ENCODE data around the gene PRDM2. TPM values are rescaled to one million over a fixed set of nuclear protein-coding genes. Genes with fewer than 3 reads are reported as not detected.

The PRDM2 gene
- total RNA-seq, 2 experiments from 2014 or later, result 48.5 to 61.0 TPM

DNA sequence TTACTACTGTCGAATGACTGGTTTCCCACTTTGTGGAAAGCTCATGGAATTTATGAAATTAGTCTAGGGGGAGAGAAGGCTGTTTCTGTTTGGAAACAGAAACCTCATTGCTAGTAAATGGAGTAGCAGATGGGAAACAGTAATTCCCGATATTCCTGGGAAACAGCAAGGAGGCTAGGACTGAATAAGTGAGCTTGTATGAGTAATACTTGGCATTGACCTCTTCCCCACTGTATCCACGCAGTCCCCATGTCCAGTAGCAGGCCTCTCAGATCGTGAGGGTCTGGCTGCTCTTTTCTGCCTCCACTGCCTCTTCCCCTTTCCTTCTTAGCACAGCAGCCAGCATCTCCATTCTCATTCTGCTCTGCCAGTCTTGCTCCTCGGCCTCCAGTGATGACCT, 75.5 kb downstream of the PRDM2 start:
- ChIA-PET POLR2A (no interaction called here), CTCF (no interaction called here)

DNA sequence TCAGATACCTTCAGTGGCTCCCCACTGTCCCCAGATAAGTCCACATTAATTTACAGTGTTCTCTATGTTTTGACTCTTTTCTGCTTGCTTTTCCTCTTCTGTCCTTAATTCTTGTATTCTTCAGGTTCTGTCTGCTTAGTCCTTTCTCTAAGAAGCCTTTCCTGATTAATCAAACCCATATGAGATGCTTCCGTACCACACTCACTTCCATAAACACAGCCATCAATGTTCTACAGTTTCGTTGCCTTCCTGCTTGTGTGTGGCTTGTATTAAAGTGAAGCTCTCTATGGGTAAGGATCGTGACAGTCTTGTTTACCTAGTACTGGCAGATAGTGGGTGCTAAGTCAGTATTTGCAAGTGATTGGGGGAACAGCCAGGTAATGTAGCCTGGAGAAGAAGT, 75.9 kb downstream of the PRDM2 start:
- POLR2A ChIA-PET, result no interaction called here
- CTCF ChIA-PET, result no interaction called here

DNA sequence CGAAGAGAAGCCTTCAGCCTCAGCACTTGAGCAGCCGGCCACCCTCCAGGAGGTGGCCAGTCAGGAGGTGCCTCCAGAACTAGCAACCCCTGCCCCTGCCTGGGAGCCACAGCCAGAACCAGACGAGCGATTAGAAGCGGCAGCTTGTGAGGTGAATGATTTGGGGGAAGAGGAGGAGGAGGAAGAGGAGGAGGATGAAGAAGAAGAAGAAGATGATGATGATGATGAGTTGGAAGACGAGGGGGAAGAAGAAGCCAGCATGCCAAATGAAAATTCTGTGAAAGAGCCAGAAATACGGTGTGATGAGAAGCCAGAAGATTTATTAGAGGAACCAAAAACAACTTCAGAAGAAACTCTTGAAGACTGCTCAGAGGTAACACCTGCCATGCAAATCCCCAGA, 78.4 kb downstream of the PRDM2 start:
- ChIA-PET CTCF (no interaction called here), POLR2A (no interaction called here)

DNA sequence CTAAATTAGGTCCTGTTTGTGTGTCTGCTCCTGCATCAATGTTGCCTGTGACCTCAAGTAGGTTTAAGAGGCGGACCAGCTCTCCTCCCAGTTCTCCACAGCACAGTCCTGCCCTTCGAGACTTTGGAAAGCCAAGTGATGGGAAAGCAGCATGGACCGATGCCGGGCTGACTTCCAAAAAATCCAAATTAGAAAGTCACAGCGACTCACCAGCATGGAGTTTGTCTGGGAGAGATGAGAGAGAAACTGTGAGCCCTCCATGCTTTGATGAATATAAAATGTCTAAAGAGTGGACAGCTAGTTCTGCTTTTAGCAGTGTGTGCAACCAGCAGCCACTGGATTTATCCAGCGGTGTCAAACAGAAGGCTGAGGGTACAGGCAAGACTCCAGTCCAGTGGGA, 79.9 kb downstream of the PRDM2 start:
- ChIA-PET POLR2A (no interaction called here), CTCF (no interaction called here)

DNA sequence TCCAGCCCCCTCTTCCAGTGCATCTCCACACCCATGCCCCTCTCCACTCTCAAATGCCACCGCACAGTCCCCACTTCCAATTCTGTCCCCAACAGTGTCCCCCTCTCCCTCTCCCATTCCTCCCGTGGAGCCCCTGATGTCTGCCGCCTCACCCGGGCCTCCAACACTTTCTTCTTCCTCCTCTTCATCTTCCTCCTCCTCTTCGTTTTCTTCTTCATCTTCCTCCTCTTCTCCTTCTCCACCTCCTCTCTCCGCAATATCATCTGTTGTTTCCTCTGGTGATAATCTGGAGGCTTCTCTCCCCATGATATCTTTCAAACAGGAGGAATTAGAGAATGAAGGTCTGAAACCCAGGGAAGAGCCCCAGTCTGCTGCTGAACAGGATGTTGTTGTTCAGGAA, 80.8 kb downstream of the PRDM2 start:
- ChIA-PET CTCF (no interaction called here), POLR2A (no interaction called here)

DNA sequence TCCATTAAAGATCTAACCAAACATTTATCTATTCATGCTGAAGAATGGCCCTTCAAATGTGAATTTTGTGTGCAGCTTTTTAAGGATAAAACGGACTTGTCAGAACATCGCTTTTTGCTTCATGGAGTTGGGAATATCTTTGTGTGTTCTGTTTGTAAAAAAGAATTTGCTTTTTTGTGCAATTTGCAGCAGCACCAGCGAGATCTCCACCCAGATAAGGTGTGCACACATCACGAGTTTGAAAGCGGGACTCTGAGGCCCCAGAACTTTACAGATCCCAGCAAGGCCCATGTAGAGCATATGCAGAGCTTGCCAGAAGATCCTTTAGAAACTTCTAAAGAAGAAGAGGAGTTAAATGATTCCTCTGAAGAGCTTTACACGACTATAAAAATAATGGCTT, 81.2 kb downstream of the PRDM2 start:
- ChIA-PET POLR2A (no interaction called here), CTCF (interaction anchor here (0.5 to 0.6 kb wide), 2 partner anchors 30 to 119 kb away, joined by 4 to 5 read pairs; no protein-coding TSS in a partner anchor)

DNA sequence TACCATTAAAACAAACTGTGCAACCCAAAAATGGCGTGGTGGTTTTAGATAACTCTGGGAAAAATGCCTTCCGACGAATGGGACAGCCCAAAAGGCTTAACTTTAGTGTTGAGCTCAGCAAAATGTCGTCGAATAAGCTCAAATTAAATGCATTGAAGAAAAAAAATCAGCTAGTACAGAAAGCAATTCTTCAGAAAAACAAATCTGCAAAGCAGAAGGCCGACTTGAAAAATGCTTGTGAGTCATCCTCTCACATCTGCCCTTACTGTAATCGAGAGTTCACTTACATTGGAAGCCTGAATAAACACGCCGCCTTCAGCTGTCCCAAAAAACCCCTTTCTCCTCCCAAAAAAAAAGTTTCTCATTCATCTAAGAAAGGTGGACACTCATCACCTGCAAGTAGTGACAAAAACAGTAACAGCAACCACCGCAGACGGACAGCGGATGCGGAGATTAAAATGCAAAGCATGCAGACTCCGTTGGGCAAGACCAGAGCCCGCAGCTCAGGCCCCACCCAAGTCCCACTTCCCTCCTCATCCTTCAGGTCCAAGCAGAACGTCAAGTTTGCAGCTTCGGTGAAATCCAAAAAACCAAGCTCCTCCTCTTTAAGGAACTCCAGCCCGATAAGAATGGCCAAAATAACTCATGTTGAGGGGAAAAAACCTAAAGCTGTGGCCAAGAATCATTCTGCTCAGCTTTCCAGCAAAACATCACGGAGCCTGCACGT, 82.1 kb downstream of the PRDM2 start:
- CTCF ChIA-PET, result interaction anchor here (0.5 to 1.7 kb wide), 2 partner anchors 11 to 30 kb away, joined by 5 read pairs; no protein-coding TSS in a partner anchor
- POLR2A ChIA-PET, result no interaction called here

DNA sequence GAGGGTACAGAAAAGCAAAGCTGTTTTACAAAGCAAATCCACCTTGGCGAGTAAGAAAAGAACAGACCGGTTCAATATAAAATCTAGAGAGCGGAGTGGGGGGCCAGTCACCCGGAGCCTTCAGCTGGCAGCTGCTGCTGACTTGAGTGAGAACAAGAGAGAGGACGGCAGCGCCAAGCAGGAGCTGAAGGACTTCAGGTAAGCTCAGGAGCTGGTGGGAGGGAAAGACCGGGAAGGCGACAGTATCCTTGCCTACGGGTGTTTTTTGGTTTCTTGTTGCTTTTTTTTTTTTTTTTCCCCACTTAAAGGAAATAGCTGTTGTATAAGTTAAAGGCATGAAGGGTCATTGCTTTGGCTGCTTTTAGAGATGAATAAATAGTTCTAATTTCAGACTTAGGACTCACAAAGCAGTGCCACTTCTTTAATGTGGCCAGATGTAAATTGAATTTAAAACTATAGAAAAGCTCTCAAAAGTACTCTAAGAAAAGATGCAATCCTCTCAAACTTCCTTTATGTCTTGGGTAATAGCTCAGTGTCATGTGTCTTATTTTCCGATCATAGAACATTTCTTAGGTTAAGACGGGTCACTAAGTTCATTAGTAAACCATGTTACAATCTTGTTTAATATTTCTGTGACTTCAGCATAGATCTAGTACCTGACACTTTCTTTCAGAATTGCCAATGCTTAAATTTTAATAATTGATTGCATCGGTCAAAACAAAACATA, 82.8 kb downstream of the PRDM2 start:
- ChIA-PET CTCF (interaction anchor here (1.7 kb wide), 1 partner anchor 10 kb away, joined by 5 read pairs; no protein-coding TSS in a partner anchor), POLR2A (interaction anchor here (0.6 kb wide), 2 partner anchors 15 to 25 kb away, joined by 4 to 10 read pairs; no protein-coding TSS in a partner anchor)

DNA sequence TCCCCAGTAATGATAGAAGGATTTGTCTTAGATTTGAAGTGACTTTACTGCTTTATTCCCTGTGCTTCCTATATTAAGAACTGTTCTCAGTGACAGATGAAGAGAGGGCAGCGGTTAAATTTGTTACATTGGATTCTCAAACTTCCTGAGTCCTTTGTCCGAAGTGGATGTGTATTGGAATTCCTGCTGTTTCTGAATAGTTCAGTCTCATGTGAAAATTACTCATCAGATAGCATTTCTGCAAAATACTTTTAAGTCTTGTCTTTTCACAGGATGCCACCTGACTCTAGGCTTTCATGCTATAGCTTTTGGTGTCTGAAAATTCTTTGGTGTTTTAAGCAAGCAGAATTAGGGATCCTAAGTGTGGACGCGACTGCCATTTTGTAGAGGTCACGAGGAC, 83.6 kb downstream of the PRDM2 start:
- ChIA-PET CTCF (interaction anchor here (1.7 kb wide), 1 partner anchor 9 kb away, joined by 5 read pairs; no protein-coding TSS in a partner anchor), POLR2A (no interaction called here)

DNA sequence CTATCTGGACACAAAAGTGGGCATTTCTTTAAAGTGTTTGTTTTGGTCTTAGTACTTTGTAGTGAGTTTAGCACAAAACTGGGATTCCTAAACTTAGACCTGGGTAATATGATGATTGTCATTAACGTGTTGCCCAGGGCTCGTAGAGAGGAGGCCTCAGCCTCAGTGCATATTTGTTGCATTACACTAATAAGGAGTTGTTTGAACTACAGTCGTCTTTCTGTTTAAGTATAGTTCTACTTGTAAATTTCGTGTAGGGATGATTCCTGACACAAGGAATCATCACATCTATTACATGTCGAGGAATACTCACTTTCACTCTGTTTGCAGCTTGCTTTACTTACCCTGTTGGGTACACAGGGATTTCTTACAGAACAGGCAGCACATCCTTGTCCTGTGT, 85.0 kb downstream of the PRDM2 start:
- ChIA-PET CTCF (no interaction called here), POLR2A (no interaction called here)

DNA sequence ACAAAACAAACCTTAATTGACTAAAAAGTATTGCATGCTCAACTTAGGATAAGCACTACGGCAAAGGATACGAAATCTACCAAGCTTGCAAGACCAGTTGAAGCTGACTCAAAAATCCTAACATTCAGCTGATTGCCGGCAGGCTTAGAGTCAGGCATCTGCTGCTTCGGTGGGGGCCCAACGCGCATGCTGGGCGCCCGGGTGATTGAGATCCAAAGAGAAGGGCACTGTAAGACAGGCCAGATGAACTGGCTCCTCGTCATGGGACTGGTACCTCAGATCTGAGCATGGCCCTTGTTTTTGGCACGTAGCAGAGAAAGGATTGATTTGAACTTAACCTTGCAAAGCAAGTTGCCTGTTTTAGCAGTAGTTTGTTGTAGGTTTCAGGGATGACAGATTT, 86.6 kb downstream of the PRDM2 start:
- ChIA-PET POLR2A (interaction anchor here (0.5 kb wide), 1 partner anchor 81 kb away, joined by 5 read pairs; no protein-coding TSS in a partner anchor), CTCF (no interaction called here)

DNA sequence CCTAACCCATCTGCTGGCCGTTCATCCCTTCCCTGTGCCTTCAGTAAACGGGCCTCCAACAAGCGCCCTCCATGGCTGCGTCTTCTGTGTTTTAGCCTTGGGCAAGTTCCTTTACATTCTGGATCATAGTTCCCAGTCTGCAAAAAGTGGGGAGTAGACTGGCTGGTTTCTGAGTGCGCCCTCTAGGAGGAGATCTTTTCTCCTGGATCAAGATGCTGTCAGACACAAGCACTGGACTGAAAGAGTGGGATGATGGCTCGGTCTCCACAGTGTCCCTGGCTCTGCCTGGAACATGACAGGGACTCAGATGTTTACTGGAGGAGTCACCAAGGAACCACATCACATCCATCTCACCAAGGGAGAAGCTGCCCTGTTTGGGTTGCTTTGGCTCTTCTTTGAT, 88.8 kb downstream of the PRDM2 start:
- CTCF ChIA-PET, result no interaction called here
- POLR2A ChIA-PET, result interaction anchor here (0.6 to 0.9 kb wide), 2 partner anchors 22 to 40 kb away, joined by 3 read pairs; no protein-coding TSS in a partner anchor

DNA sequence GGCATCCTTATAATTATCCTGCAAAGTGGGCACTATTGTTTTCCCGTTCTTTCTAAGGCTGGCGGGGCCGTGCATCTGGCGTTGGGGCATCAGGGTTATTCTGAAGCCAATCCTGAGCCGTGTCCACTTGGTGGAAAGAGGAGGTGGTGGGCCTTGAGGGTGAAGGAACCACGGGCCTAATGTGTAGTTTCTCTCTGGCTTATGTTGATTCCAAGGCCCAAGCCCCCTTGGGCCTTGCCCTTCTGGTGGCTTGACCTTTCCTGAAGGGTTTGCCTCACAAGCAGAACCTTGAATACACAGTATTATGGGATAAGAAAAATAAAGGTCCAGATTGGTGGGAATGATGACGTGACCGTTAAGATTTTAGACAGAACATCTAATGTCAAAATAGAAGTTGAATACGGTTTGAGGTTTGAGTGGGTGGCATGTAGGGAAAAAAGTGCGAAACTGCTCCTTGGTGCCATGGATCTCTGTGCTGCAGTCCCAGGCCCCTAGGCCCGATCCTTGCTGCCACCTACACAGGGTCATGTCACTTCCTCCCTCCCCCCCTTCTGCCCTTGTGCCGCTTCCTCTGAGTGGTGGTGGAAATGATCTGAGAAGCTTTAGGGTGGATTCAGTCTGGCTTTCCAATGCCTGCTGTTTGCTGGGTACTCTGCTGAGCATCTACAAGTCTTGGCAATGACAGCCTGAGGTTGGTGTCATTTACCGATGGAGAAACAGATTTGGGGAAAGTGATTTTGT, 90.5 kb downstream of the PRDM2 start:
- ChIA-PET POLR2A (no interaction called here), CTCF (no interaction called here)

DNA sequence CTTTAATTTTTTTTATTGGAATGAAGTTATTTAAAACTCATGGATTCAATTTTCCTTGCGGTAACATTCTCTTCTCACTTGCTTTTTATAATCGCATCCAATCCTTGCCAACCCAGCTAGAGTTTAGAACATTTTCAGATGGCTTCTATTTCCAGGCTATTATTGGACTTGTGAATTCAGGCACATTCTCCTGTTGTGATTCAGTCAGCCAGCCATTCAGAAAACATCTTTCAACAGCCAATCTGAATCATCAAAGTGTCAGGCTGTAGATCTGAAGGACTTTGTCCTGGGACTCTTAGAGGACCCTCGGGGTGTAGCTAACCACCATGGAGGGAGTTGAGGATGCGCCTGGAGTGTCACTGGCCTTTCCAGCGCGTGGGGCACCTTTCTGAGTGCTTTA, 92.4 kb downstream of the PRDM2 start:
- POLR2A ChIA-PET, result no interaction called here
- CTCF ChIA-PET, result interaction anchor here (2.0 kb wide), 1 partner anchor 10 kb away, joined by 5 read pairs; no protein-coding TSS in a partner anchor

DNA sequence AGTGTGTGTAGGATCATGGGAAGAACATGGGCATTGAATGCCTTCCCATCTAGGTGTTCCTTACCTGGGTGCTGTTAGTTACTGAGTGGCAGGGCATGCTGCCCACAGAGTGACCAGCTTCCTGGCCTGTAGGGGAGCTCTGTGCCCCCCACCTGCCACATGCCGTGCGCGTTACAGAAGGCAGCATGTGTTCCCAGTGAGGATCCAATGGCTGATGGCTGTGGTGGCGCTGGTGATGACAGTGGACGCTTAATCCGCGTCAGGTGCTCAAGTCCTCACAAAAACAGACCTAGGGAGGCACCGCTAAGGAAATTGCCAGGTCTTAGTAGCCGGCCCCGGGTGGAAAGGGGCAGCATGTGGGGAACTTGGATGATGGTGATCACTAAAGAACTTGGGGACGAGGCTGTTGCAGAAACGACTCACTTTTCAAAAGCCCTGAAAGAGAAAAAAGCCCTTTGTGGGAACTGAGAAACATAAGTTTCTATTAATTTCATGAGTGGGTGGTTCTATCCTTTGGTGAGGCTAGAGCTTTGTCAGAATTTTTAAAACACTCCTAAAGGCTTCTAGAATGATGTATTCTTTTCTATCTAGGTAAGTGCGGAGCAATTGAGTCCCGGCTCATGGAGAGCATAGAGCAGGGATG, 93.2 kb downstream of the PRDM2 start:
- POLR2A ChIA-PET, result no interaction called here
- CTCF ChIA-PET, result interaction anchor here (2.0 kb wide), 1 partner anchor 11 kb away, joined by 5 read pairs; no protein-coding TSS in a partner anchor

DNA sequence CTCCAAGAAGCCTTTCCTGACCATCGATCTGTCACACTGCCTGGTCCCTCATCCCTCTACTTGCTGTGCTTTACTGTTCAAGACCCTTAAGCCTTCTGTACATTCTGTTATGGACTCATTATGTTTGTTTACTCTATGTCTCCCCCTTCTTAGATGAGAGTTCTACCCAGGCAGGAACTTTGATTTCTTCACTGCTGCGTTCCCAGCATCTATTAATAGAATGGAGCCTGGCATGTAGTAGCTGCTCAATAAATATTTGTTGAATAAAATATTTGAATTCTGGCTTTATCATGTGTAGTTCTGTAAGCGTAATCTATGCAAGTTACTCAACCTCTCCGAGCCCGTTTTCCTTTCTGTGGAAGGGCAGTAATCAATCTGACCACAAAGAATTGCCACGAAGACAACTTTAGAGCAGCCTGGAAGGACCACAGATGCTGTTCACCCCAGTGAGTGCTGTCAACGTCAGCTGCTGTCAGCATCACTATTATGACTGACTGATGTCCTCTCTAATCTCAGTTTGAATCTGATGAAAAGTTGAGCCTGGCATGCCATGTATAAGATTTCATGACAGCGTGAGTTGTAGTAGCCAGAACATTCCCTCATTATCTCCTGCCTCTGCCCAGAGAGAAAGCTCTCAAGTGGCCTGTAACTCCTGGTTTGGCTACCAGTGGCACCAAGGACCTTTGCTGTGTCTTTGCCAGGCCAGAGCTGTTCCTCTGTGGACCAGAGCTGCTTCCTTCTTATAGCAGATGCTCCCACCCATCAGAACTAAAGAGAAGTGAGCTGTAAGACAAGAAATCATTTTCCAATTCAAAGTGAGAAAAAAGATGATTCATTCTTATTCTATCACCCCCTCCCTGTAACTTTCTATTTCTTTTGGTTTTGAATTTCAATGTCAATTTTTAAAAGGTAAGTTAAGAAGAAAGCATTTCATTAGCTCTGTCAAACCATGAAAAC, 94.5 kb downstream of the PRDM2 start:
- CTCF ChIA-PET, result interaction anchor here (1.1 kb wide), 1 partner anchor 129 kb away, joined by 3 read pairs; no protein-coding TSS in a partner anchor
- POLR2A ChIA-PET, result interaction anchor here (0.6 to 1.7 kb wide), 2 partner anchors 9 to 45 kb away, joined by 6 to 12 read pairs; no protein-coding TSS in a partner anchor

DNA sequence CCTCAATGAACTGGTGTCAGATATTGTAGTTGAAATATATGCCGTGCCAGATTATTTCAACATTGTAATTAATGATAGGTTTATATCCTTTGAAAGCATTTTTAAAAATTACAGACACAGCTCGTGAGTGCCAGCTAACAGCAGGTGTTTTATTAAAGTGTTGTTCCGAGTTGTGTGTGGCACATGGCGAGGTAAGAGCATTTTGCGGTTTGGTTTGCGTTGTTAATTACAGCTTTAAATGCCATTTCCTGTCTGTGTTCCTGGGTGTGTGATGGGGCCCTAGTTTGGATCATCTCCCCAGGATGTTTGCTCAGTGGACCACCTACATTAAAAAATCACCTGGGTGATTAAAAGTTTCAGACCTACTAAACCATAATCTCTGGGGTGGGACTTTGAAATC, 97.4 kb downstream of the PRDM2 start:
- ChIA-PET CTCF (interaction anchor here (0.8 kb wide), 1 partner anchor 90 kb away, joined by 3 read pairs; no protein-coding TSS in a partner anchor), POLR2A (interaction anchor here (0.6 kb wide), 1 partner anchor 14 kb away, joined by 4 read pairs; no protein-coding TSS in a partner anchor)

DNA sequence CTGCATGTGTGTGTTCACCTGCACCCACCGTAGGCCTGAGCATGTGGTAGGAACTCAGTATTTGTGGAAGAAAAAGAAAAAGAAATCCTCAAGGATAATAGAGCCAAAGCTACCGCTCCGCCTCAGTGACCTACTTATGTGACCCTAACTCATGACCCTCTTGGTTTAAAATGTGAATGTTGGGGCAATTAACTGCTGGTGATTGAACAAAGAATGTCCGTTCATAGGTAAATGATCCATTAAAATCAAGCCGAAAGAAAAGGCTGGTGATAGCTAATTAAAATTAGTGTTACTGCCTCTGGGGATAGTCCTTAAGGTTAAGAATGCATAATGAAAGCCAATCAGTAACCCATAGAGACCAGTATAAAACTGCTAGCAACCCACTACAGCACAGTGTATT, 98.1 kb downstream of the PRDM2 start:
- CTCF ChIA-PET, result interaction anchor here (0.6 kb wide), 1 partner anchor 1422 kb away, joined by 3 read pairs; no protein-coding TSS in a partner anchor
- POLR2A ChIA-PET, result interaction anchor here (0.6 kb wide), 1 partner anchor 15 kb away, joined by 4 read pairs; no protein-coding TSS in a partner anchor
